ENCODE data around the gene PI4KA. TPM values are rescaled to one million over a fixed set of nuclear protein-coding genes. Genes with fewer than 3 reads are reported as not detected.
"Not testable (repeated sequence)": the region's sequence is repeated elsewhere in the genome, so short reads cannot be mapped to it uniquely, and the experiment has no call there.

Gene PI4KA
- total RNA-seq, 4 donors from 2014 or later, result 76.5 to 164 (median 115) TPM

DNA sequence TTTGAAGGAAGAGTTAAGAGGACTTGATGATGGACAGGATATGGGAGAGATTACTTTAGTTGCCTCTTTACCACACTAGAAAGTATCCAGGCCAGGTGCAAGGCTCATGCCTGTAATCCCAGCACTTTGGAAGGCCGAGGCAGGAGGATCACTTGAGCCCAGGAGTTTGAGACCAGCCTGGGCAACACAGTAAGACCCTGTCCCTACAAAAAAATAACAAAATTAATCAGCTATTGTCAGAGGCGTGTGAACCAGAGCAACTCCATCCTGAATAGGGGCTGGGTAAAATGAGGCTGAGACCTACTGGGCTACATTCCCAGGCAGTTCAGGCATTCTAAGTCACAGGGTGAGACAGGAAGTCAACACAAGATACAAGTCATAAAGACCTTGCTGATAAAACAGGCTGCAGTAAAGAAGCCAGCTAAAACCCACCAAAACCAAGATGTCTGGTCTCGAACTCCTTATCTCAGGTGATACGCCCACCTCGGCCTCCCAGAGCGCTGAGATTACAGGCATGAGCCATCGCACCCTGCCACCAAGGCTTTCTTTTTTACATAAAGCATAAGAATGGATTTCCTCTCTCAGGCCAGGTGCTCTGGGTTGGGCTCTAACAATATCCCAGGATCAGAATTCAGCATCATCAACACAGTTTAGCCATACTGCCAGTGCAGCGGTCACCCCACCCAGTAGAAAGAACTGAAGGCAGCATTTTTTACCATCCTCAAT is 17.8 kb downstream of the PI4KA start:
- no peaks in the 10 kb centered on the region for H3K9me3 ChIP-seq
- 80 to 88% methylated on average over 8 of the region's 8 CpGs for WGBS, 2 donors
- TF ChIP-seq POLR2A (IDR thresholded peaks at IDR 0.05) (no peak), EP300 (IDR thresholded peaks at IDR 0.05) (no peak)
- TF ChIP-seq, protein P1, sequence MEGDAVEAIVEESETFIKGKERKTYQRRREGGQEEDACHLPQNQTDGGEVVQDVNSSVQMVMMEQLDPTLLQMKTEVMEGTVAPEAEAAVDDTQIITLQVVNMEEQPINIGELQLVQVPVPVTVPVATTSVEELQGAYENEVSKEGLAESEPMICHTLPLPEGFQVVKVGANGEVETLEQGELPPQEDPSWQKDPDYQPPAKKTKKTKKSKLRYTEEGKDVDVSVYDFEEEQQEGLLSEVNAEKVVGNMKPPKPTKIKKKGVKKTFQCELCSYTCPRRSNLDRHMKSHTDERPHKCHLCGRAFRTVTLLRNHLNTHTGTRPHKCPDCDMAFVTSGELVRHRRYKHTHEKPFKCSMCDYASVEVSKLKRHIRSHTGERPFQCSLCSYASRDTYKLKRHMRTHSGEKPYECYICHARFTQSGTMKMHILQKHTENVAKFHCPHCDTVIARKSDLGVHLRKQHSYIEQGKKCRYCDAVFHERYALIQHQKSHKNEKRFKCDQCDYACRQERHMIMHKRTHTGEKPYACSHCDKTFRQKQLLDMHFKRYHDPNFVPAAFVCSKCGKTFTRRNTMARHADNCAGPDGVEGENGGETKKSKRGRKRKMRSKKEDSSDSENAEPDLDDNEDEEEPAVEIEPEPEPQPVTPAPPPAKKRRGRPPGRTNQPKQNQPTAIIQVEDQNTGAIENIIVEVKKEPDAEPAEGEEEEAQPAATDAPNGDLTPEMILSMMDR (IDR thresholded peaks at IDR 0.05), result no peak

DNA sequence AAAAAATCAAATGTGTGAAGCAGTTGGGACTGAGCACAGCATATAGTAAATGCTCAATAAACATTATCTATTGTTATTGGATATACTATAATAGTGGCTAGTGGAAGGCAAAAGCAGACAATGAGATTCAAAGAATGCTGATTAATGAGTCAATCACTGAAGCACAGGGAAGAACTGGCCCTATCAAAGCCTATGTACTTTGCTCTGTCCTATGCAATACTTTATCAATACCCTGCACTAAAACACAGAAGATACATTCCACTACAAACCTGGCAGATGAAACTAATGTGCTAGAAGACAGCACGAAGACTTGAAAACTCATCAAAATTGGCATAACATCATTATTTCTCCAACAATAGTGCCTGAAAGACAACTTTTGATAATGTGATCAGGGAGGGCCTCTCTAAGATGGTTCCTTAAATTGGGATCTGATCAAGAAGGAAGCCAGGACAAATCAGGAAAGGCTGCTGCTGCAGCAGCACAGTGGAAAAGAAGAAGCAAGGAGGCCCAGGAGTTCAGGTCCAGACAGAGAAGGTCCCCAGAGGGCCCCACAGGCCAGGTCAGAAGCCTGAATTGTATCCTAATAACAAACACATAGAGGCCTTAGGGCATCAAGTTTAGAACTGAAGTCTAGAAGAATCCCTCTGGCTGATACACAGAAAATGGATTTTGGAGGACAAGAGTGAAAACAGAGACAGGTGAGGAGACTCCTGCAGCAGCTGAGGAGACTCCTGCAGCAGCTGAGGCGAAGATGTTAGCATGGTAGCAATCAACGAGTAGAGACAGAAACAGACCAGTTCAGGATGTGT is 18.6 kb downstream of the PI4KA start:
- 87% methylated on average over 3 of the region's 3 CpGs for WGBS, 2 donors

More for the DNA sequence above, 17.8 kb downstream of the PI4KA start:
- H3K4me1 ChIP-seq, result peaks cover 0 to 8% (median 2%) of the 10 kb centered on the region in 4 donors
- H3K4me3 ChIP-seq, result no peak overlapping the region
- DNase-seq (ENCODE audit: low spot score in 2 of 2), result no peak
- no peaks in the 10 kb centered on the region for H3K27me3 ChIP-seq
- H3K27ac ChIP-seq, result no peak overlapping the region
- H3K36me3 ChIP-seq, result no peaks in the 10 kb centered on the region

DNA sequence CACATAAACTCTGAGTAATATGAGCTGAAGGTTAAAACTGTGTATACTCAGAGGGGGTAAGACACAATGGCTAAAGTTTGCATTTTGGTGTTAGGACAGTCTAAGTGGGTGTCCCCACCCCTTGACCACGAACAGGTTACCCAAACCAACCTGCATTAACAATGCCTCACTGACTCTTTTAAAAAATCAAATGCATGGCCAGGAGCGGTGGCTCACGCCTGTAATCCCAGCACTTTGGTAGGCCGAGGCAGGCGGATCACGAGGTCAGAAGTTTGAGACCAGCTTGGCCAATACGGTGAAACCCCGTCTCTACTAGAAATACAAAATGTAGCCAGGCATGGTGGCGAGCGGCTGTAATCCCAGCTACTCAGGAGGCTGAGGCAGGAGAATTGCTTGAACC is 19.3 kb downstream of the PI4KA start:
- not testable (repeated sequence) for H3K27me3 ChIP-seq; H3K27ac ChIP-seq; H3K4me3 ChIP-seq; H3K9me3 ChIP-seq; H3K36me3 ChIP-seq; H3K4me1 ChIP-seq; DNase-seq (ENCODE audit: low spot score in 2 of 2)
- 94 to 97% methylated on average over 10 of the region's 10 CpGs for WGBS, 2 donors

More for the DNA sequence above, 18.6 kb downstream of the PI4KA start:
- Histone ChIP-seq H3K36me3 (no peaks in the 10 kb centered on the region), H3K27me3 (no peaks in the 10 kb centered on the region), H3K4me3 (no peak overlapping the region), H3K4me1 (peaks cover 0 to 8% (median 0%) of the 10 kb centered on the region in 4 donors), H3K9me3 (no peaks in the 10 kb centered on the region), H3K27ac (no peak overlapping the region)
- no peak for DNase-seq (ENCODE audit: low spot score in 2 of 2)
- TF ChIP-seq, protein P1 (IDR thresholded peaks at IDR 0.05), result no peak
- TF ChIP-seq POLR2A (IDR thresholded peaks at IDR 0.05) (no peak), EP300 (IDR thresholded peaks at IDR 0.05) (no peak)

DNA sequence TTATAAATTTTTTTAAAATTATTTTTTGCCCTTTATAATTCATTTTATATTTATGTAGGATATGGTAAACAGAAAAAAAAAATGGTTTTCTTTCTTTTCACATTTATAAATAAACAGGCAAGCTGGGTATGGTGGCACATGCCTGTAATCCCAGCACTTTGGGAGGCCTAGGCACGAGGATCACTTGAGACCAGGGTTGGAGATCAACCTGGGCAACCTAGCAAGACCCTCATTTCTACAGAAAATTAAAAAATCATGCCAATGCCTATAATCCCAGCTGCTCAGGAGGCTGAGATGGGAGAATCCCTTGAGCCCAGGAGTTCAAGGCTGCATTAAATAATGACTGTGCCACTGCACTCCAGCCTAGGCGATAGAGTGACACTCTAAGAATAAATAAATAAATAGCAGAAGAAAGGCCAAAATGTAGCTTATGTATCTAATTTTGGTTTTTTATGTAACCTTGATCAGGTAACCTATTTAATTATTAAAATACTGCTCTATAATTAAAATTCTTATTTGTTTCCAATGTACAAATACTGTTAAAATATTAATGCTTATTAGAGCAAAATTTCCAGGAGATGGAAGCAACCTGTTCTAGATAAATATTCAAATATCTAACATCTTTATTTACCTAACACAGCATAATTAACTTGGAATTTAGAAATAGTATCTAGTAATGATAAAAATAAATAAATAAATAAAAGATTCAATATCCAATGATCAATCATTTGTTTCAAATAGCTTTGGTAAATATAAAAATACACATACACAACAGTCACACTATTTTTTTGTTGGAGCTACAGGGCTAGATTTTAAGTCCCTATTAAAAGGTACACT is 21.4 kb downstream of the PI4KA start:
- no peak for DNase-seq (ENCODE audit: low spot score in 2 of 2)

DNA sequence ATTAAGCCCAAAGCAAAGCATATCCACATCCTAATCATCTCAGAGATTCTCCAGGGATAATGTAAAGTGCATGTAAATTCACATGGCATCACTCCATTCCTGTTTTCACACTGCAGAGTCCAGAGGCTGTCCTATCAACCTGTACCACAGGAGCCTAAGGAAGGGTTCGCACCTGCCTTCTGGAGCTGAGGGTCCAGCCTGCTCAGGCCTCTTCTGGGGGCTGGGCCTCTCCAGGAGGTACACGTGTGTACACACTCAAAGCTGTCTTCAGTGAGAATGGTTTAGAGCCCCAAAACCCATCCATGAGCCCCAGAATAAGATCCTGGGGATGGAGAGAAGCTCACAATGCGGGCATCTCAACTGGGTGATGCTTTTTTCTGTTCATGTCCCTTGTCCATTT is 23.9 kb downstream of the PI4KA start:
- TF ChIP-seq POLR2A (IDR thresholded peaks at IDR 0.05), result no peak
- TF ChIP-seq, protein P1 (IDR thresholded peaks at IDR 0.05), result no peak
- TF ChIP-seq EP300 (IDR thresholded peaks at IDR 0.05), result no peak
- WGBS, 2 donors, result 96 to 98% methylated on average over 3 of the region's 3 CpGs
- Histone ChIP-seq H3K4me3 (no peak overlapping the region), H3K9me3 (no peaks in the 10 kb centered on the region), H3K36me3 (peaks cover 0 to 43% (median 0%) of the 10 kb centered on the region in 3 donors), H3K27ac (no peak overlapping the region), H3K27me3 (no peaks in the 10 kb centered on the region), H3K4me1 (no peaks in the 10 kb centered on the region)
- no peak for DNase-seq (ENCODE audit: low spot score in 2 of 2)

More for the DNA sequence above, 21.4 kb downstream of the PI4KA start:
- H3K4me3 ChIP-seq, result no peak overlapping the region
- TF ChIP-seq, protein P1 (IDR thresholded peaks at IDR 0.05), result no peak
- TF ChIP-seq POLR2A (IDR thresholded peaks at IDR 0.05) (no peak), EP300 (IDR thresholded peaks at IDR 0.05) (no peak)
- H3K9me3 ChIP-seq, result no peaks in the 10 kb centered on the region
- WGBS, 2 donors, result 96 to 99% methylated on average over 2 of the region's 2 CpGs
- no peaks in the 10 kb centered on the region for H3K27me3 ChIP-seq
- no peak overlapping the region for H3K27ac ChIP-seq
- H3K4me1 ChIP-seq, result peaks cover 0 to 8% (median 0%) of the 10 kb centered on the region in 4 donors
- peaks cover 0 to 25% (median 0%) of the 10 kb centered on the region in 3 donors for H3K36me3 ChIP-seq

Data from tibial nerve (tissue), 4 donors.